Right atrium auricular region (tissue), 2 donors: ENCODE results near the gene XXYLT1. TPM values are rescaled to one million over a fixed set of nuclear protein-coding genes. Genes with fewer than 3 reads are reported as not detected.

Experiments
- DNase-seq: peaks from one replicate; pipeline ENCODE4 v3.0.0-alpha.2; 2019; ENCODE audit warnings: low spot score
- H3K27ac ChIP-seq, 2 donors: fragments of 200-600 bp; sonication (generic); 1 replicate in 1 of 2; 2 replicates in 1 of 2; pipeline ENCODE4 v1.5.1; 2016 to 2019
- H3K27me3 ChIP-seq, 2 donors: fragments of 200-600 bp; sonication (generic); one replicate each; pipeline versions ENCODE4 v1.5.1 to v1.6.0; 2017 to 2019
- H3K36me3 ChIP-seq: fragments of 200-600 bp; sonication (generic); one replicate; pipeline ENCODE4 v1.5.1; 2016
- H3K4me1 ChIP-seq, 2 donors: fragments of 200-600 bp; sonication (generic); one replicate each; pipeline versions ENCODE4 v1.5.1 to v1.6.0; 2017 to 2019
- H3K4me3 ChIP-seq, 2 donors: fragments of 200-600 bp; sonication (generic); 1 replicate in 1 of 2; 2 replicates in 1 of 2; pipeline ENCODE4 v1.5.1; 2017 to 2019; ENCODE audit warnings: mild to moderate bottlenecking in 1 of 2, moderate library complexity in 1 of 2
- H3K9me3 ChIP-seq, 2 donors: fragments of 200-600 bp; sonication (generic); one replicate each; pipeline ENCODE4 v1.5.1; 2019
- CTCF ChIP-seq, 2 donors: fragments of 200-600 bp; sonication (generic); IDR thresholded peaks; one replicate each; pipeline ENCODE4 v1.5.1; 2019; ENCODE audit warnings: antibody characterized with exemption in 2 of 2
- total RNA-seq, 2 donors: library from RNA; depleted of rRNA; stranded (reverse); fragments of >200 nt; gene quantifications; one replicate each; pipeline ENCODE4 v1.1.0, GENCODE V29; 2016

XXYLT1 gene
- total RNA-seq, 2 donors from 2014 or later = 4.6 to 6.7 TPM

DNA sequence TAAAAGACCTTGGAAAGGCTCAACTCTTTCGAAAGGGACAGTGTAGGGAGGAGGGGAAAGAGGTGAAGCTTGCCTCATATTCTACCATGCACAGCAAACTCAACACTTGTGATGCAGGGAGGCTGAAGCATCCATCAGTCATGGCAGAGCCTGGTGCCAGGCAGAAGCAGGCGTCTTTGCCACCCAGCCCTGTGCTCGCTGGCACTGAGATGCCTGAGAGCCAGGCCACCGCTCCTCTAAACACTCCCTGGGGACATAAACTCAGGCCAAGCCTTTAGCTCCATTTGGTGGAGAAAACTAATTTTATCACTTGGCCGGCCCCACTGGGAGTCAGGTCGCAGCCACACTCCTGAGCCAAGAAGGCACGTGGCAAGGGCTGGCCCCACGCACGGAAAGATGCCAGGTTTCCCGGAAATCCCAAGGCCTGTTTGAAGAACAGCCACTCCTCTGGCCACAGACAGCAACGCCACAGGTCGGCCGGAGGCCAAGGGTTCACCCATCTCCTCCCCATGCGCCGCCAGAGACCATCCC, 30.7 kb downstream of the XXYLT1 start:
- H3K36me3 ChIP-seq = no peaks in the 10 kb centered on the region
- H3K27me3 ChIP-seq = no peaks in the 10 kb centered on the region
- TF ChIP-seq CTCF (IDR thresholded peaks at IDR 0.05) = no peak
- H3K4me1 ChIP-seq = peaks cover 0 to 43% of the 10 kb centered on the region in 2 donors
- H3K9me3 ChIP-seq = no peaks in the 10 kb centered on the region
- peak overlapping the region; percentile 35 to 51 for H3K27ac ChIP-seq
- DNase-seq = peak; percentile 58
- no peak overlapping the region for H3K4me3 ChIP-seq

GRCh38 chr3:195239121-195239520, 31.8 kb downstream of the XXYLT1 start:
- Histone ChIP-seq H3K27ac (no peak overlapping the region), H3K27me3 (no peaks in the 10 kb centered on the region), H3K4me3 (no peak overlapping the region), H3K36me3 (no peaks in the 10 kb centered on the region), H3K4me1 (peaks cover 0 to 40% of the 10 kb centered on the region in 2 donors), H3K9me3 (no peaks in the 10 kb centered on the region)
- DNase-seq = no peak
- TF ChIP-seq CTCF (IDR thresholded peaks at IDR 0.05) = no peak

DNA sequence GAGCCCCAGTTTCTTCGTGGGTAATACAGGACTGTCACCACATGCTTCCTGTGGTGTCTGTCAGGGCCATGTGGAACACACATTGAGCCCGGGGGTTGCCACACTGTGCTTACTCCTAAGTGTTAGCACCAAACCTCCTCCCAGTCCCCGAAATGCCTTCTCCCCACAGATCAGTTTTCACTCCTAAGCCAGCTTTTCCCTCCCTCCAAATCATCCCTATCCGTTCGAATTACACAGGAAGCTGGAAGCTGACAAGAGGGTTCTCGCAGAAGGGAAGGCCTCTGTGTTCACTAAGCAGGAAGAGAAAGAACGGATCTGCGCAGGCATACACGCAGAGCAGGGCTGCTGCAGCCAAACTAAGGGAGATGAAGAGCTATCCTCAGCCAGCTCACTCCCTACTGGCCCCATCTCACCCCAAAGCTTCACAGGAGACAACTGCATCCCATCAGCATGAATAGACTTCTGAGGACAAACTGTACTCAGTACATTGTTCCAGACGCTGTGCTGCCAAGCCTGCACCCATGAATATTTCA, 32.3 kb downstream of the XXYLT1 start:
- Histone ChIP-seq H3K4me3 (no peak overlapping the region), H3K4me1 (peaks cover 0 to 35% of the 10 kb centered on the region in 2 donors), H3K27me3 (no peaks in the 10 kb centered on the region), H3K9me3 (no peaks in the 10 kb centered on the region), H3K36me3 (no peaks in the 10 kb centered on the region), H3K27ac (no peak overlapping the region)
- peak; percentile 60 for DNase-seq
- TF ChIP-seq CTCF (IDR thresholded peaks at IDR 0.05) = no peak

DNA sequence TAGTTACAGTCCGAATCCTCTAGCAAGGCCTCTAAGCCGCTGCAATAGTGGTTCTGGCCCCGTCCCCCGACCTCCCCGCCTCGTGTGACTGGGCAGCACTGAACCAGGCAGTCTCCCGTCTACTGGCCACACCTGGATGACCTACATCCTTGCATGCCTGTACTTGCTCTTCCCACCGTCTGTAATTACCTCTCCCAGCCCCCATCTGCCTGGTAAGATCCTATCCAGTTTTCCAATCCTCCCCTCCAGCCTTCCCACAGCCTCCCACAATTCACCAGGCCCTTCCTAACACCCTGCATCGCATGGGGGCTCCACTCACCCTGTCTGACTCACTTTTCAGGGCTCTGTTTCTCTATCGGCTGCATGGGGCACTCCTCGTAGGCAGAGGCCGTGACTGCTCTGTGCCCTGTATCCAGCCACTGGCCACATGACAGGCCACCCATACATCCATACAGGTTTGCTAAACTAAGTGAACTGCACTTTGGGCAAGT, 32.8 kb downstream of the XXYLT1 start:
- no peak overlapping the region for H3K27ac ChIP-seq
- H3K4me3 ChIP-seq = no peak overlapping the region
- no peak for TF ChIP-seq CTCF (IDR thresholded peaks at IDR 0.05)
- peaks cover 0 to 32% of the 10 kb centered on the region in 2 donors for H3K4me1 ChIP-seq
- no peaks in the 10 kb centered on the region for H3K36me3 ChIP-seq
- H3K27me3 ChIP-seq = no peaks in the 10 kb centered on the region
- no peaks in the 10 kb centered on the region for H3K9me3 ChIP-seq
- DNase-seq = peak; percentile 46

DNA sequence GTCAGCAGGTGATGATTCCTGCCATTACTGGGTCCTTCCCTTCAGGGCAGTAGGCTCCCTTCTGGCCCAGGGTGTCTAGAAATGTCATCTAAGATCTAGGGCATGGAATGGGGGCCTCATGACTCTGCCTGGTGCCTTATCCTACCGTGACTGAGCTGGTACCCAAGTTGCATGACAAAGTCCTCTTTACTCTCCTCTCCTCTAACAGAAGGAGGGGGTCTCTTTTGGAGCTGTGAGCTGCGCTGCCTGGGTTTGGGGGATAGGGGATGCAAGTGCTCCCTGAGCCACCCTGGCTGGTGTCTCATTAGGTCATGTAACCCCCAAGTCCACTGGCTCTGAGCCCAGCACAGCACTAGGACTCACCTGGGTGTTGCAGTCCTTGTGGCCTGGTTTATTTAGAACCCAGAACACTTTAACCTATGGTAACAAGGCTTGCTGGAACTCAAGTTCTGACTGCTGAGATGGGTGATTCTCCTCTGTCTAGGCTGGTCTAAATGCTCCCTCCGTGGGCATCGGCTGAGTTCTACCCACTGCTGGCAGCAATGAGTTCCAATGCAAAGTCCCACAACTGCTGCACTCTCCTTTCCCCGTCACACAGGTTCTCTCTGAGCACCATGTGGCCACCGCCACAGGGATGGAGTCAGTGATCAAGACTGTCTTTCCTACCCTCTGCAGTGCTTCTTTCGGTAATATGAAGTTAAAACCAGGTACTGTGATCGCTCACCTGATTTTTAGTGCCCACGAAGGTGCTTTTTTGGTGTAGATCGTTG, 34.0 kb downstream of the XXYLT1 start:
- H3K27ac ChIP-seq = no peak overlapping the region
- no peak for DNase-seq
- H3K27me3 ChIP-seq = no peaks in the 10 kb centered on the region
- H3K4me3 ChIP-seq = no peak overlapping the region
- no peaks in the 10 kb centered on the region for H3K36me3 ChIP-seq
- H3K9me3 ChIP-seq = no peaks in the 10 kb centered on the region
- no peak for TF ChIP-seq CTCF (IDR thresholded peaks at IDR 0.05)
- H3K4me1 ChIP-seq = peaks cover 0 to 32% of the 10 kb centered on the region in 2 donors
